CD4-positive, alpha-beta T cell treated with Interleukin-4 for 1 hour (primary cell): Measurements from ENCODE around the gene NDUFS6.

Source experiments
- DNase-seq, 2 donors: peaks; one replicate each; pipeline ENCODE4 v3.0.0-alpha.2; 2020 to 2022

Gene NDUFS6

DNA sequence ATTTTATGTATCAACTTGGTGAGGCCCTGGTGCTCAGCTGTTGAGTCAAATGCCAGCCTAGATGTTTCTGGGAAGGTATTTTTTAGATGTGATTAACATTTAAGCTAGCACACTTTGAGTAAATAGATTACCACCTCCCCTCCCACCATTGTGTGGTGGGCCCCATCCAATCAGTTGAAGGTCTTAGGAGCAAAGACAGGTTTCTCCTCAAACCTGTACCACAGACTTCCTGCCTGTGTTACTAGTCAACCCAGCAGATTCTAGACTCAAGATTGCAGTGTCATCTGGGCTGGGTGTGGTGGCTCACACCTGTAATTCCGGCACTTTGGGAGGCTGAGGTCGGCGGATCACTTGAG, 35.3 kb upstream of the NDUFS6 start:
- DNase-seq = no peak

DNA sequence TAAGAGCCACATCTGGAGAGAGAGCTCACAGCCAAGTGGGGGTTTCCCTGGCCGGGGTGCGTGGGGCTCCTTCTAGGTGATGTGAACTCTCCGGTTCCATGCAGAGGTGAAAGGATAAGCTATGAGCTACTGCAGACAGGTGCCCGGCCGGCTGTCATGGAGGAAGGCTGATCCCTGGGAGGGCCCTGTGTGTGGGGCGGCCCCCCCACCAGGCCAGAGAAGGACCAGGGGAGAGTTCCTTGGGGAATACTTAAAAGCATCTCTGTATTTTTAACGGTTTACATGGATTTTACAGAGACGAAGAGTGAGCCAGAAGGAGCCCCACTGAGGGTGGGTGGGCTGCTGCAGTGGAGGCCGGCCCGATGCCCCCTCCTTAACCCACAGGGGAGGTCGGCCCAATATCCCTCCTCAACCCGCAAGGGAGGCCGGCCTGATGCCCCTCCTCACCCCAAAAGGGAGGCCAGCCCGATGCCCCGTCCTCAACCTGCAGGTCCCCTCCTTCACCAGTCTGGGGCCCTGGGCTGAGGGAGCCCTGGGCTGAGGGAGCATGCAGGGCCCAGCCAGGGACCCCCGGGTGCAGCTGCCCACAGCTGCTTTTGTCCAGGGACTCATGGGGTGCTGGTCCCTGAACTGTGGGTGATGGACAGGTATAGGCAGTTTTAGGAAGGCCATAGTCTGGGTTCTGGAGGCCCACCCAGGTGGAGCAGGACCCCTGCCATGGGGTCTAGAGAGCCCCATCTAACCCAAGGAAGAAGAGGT, 33.5 kb upstream of the NDUFS6 start:
- DNase-seq = no peak

DNA sequence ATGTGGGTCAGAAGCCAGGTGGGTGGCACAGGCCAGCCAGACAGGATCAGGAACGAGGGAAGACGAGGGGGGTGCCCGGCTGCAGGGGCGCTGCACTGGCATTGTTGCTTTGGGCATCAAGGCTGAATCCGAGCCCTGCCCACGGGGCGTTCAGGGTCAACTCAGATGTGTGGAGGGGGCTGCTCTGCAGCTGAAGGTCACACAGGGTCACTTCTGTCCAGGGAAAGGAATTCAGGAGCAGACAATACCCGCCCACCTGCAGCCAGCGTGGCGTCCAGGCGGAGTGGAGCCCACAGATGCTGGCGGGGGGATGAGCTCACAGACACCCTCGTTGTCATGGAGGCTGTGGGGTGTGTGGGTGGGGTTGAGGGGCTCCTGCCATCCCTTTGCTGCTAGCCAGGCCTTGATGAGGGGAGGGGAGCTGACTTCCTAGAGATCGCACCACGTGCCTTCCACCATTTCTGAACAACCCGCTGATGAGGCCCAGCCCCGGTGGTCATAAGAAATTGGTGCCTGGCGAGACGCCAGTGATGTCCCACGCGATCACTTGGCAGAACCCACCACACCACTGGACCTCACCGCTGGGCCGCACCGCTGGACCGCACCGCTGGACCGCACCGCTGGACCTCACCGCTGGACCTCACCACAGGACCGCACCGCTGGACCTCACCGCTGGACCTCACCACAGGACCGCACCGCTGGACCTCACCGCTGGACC, 32.8 kb upstream of the NDUFS6 start:
- no peak for DNase-seq

DNA sequence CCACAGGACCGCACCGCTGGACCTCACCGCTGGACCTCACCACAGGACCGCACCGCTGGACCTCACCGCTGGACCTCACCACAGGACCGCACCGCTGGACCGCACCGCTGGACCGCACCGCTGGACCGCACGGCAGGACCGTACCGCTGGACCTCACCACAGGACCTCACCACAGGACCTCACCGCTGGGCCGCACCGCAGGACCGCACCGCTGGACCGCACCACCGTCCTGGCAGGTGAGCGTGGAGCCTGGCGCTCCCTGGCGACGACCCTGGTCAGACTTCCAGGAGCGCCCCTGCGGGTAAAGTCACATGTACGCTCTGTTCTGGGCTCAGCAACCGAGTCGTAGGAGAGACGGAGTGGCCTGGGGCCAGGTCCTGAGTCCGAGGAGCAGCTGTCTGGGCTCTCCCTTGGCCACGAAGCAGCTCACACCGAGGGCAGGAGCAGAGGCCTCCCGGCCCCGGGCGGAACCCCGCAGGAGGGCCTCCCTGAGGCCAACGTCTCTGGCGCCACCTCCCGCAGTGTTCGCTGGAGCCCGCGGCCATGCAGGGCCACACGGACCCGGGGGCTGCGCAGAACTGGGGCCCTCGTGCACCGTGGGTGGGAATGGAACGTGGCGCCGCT, 32.1 kb upstream of the NDUFS6 start:
- DNase-seq = no peak

DNA sequence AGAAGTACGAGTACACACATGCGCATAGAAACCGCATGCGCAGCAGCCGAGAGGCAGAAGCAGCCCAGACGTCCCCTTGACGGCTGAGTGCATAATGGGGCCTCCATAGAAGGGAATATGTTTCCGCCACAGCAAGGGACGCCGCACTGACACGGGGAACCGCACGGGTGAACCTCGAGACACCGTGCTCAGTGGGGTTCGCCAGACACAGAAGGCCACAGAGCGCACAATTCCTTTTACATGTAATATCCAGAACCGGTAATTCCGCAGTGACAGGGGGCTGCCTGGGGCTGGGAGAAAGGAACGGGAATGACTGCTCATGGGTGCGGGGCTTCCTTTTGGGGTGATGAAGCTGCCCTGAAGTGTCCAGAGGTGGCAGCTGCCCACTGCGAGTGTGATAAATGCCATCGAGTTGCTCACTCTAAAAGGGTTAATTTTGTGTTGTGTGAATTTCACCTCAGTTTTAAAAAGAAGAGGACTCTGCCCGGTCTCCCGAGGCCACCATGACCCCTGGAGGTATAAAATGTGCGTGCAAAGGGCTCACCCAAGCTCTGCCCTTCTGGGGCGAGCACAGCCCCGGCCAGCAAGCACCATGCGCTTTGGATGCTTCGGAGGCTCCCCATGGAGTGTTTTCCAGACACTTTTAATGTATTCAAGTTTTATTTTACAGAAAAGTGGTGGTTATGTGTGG, 31.3 kb upstream of the NDUFS6 start:
- DNase-seq = no peak

DNA sequence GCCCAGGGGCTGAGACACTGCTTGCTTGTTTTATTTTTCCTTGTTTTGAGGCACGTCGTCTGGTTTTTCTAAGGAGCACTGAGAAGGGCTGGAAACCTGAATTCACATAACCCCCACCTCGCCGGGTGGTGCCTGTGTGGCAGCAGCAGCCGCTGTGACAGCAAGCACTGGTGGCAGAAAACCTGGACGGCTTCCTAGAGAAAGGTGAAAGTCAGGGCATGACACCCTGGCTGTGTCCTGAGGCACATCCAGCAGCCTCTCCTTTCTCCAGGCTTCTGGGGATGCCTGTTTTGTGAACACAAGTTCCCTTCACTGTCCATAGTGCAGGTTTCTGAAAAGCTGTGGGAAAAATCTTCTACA, 30.8 kb upstream of the NDUFS6 start:
- no peak for DNase-seq

DNA sequence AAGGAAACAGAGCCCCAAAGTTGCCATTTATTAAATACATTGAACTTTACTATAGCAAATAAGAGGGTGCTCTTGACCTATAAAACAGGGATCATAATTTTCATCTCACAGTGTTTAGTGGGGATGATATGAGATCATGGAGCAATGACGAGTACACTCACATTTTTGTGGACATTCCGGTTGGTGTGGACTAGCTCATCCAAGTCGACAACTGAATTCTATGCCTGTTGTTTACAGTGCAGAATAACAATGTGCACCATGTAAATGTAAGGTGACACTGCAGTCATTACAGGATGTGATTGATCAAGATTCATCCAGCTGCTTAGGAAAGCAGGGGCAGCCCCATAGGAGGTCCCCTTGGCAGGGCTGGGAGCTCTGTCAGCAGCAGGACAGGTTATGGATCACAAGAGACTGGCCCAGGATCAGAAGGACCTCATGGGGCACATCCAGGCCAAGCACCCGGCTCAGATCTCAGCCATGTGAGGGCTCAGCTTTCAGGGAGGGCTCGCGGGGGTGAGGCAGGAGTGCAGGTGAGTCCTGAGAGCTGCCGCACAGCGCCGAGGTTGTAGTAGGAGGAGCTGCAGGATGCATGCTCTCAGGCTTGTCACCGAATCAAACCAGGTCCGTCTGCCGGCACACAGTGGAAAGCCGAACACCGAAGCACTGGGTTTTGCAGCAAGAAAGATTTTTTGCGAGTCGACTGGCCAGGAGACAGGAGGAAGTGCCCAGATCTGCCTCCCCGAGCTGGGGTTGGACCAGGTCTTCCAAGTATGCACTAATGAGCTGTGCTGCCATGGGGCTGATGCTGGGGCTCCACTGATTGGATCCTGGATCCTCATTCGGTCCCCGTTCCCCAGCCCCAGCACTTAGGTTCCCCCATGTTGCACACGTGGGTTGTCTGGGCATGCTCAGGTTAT, 29.8 kb upstream of the NDUFS6 start:
- no peak for DNase-seq

DNA sequence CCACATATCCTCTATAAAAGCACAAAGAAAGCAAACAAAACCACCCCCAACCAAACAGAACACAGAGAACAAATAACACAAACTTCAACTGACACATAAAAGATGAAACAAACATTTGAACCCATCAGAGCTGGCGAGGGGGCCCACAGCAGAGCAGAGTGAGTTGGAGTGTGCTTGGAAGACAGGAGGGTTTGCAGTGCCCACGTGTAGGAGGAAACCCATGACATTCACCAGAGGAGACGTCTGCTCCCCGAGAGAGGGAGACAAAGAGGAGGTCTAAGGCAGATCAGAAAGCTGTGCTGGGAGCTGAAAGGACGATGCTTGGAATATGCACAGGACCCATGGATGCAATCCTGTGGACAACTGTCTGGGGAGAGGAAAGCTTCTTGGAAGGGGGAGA, 28.6 kb upstream of the NDUFS6 start:
- DNase-seq = no peak

DNA sequence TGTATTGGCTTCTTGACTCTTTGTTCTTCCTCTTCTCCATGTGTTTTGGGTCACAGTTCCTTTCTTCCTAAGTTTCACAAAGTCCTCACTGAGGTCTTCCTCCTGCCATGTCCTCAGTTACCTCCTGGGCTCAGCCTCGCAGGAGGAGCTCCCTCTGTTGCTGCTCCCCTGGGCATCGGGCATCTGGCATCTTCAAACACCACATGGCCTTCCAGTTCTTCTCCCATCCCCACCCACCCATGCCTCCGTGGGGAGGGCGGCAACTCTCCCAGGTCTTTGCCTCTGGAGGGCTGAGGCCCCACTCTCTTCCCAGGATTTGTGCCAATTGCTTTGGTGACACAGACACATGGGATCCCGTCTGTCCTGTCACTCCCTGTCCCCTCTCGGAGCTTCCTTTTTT, 24.4 kb upstream of the NDUFS6 start:
- DNase-seq = no peak

DNA sequence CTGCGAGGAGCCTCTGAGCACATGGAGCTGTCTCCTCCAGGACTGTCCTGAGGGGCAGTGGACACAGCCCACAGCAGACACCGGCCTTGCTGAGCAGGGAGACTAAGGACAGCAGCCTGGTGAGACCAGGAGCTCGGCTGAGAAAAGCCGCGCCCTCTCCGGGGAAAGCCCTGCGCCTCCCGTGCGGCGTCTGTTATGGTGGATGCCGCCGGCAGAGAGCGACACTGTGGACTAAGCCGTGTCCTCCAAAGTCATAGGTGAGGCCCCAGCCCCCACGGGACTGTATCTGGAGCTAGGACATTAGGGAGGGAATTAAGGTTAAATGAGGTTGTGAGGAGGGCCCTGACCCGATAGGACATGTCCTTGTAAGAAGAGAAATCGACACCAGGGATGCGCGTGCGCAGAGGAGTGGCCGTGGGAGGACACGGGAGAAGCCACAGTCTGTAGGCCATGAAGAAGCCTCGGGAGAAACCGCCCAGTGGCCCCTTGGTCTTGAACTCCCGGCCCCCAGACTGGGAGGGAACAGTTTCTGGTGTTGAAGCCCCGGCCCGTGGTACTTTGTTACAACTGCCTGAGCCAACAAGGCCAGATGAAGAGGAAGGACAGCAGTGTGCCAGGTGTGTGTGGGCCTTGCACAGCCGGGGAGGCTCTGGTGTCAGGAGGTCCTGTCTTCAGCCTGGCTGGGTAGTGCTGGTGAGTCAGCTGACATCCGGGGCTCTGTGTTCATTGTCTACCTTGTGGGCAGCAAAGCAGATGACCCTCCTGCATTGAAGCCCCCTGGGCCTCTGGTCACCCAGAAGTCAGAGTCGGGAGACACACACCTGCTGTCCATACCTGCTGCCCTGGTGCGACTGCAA, 23.7 kb upstream of the NDUFS6 start:
- no peak for DNase-seq

DNA sequence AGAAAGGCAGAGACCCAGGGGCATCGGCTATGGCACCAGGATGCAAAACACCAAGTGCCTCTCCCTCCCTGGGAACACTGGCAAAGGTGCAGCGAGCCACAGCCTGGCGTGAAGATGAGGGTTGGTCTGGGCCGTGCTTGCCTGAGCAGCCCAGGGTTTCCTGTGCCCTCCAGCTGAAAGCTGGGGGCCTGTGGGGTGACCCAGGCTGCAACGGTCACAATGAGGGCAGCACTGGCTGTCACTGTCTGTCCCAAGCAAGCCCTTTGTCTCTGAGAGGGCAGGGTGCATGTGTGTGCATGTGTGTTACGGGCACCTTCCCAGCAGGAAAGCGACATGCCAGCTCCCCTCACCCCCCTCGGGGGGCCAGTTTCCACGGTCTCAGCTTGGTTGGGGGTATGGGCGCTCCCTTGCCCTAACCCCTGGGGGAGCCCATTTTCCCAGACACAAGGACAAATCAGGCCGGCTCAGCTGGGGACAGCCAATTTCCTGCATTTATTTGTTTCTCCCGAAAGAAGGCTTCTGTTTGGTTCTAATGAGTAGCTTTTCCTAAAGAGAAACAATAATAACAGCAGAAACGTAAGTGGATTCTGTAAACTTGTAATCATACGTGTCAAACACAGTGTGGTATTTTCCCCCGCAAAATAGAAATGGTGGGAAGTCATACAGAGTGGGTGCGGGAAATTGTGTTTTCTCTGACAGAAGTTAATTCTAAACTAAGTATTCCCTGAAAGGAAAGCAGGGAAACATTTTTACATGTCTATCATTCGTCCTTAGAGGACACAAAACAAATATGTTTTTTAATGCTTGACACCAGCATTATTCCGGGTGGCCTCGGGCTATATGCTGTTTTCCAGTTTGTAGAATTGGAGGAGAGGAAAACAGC, 22.8 kb upstream of the NDUFS6 start:
- DNase-seq = no peak

DNA sequence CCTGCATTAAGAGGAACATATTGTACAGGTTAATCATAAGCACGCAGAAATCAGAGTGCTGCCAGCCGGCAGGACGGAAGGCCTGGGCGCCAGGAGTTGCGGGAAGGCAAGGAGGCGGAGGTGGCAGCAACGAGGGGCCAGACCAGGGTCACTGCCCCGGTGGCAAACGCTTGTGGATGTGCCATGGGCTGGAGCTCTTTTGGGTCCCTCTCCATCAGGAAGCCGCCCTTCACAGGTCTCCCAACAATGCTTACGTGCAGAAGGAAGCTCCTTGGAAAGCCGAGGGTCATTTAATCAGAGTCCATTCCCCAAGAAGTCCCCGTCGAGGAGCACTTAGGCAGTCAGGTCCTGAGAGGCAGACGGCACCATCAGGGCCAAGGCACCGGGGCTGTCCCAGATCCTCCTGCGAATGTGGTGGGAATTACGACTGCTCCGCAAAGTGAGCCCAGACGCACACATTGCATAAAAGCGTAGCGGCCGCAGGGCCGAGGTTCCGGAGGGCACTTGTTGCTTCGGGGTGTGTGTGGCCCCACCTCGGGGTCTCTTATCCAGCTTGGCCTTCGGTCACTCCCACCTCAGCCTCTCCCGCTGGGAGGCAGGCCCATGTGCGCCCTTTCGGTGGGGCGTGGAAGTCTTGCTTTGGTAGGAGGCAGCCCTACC, 22.1 kb upstream of the NDUFS6 start:
- DNase-seq = no peak

DNA sequence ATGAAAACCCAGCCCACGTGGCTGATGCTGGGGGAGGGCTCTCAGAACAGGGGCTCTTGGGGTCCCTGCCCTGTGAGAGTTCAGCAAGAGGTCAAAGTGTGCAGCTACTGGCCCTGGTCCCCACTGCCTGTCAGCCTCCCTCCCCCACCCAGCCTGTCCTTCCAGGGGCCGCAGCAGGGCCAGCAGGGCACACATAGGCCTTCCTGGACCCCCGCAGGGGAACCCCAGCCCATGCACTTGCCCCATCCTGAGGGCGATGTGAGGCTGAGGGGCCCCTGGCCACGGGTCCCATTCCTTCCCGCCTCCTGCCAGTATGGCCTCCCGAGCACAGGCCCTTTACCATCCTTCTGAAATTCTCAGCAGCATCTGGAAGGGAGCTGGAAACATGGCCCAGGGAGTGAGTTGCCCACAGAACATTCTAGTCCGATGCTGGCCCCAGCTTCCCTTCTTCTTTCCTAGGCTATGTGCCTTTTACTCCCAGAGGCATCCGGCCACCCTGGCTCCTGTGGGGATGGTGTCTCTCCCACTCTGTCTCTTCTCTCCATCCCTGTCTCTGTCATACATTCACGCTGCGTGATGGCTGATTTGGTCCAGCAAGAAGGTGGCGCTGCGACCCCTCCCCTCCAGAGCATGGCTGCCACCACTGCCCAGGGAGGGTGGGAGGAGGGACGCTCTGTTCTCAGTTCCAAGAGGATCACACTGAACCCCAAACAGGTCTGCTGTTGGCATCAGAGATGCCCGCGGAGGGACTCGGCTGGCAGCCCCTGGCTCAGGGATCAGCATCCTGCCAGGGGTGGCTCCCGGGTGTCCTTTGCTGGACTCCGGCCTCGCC, 21.2 kb upstream of the NDUFS6 start:
- DNase-seq = no peak

DNA sequence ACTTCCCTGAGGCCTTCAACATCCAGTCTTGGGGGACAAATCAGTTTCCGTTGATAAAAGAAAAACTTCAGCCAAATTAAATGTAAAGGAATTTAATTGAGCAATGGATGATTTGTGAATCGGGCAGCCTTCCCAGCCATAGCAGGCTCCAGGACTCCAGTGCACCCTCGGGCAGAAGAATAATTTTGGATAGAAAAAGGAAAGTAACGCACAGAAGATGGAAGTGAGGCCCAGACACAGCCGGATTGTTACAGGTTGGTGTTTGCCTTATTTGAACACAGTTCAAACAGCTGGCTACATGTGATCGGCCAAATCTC, 20.6 kb upstream of the NDUFS6 start:
- no peak for DNase-seq

DNA sequence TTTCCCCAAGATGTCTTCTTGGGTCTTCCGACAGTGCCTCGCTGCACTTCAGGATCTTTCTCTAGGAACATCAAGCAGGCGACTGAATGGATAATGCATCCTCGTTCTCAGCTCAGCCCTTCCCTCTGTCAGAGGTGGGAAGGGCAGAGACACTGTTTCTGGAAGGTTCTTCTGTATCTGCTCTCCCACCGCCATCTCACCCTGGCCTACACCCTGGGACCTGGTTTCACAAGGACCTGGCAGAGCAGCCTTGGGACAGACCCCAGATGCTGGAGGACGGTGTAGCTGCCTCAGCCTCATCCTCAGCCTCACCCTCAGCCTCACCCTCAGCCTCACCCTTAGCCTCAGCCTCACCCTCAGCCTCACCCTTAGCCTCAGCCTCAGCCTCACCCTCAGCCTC, 20.1 kb upstream of the NDUFS6 start:
- DNase-seq = no peak

DNA sequence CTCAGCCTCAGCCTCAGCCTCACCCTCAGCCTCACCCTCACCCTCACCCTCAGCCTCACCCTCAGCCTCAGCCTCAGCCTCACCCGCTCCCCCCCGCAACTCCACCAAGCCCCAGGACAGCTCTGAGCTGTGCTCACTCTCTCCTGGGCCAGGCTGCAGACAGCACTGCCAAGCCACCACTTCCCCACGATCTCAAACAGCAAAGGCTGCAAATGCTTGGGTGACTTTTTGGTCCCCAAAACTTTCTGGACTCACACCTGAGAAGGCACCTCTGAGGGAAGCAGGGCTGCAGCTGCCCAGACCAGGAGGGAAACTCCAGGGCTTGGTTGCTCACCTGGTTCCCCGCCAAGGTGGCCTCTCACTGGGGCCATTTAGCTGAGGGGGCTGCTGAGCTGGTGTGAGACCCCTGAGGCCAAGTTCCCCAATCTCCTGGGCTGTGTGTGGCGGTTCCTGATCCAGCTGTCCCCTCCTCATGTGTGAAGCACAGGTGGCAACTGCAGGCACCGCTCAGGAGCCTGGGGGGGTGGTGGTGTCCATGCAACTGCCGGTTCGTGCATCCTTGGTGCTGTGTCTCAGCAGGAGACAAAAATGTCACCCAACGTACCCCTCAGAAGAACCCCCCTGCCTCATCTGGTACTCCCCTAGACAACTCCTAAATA, 19.4 kb upstream of the NDUFS6 start:
- DNase-seq = no peak

DNA sequence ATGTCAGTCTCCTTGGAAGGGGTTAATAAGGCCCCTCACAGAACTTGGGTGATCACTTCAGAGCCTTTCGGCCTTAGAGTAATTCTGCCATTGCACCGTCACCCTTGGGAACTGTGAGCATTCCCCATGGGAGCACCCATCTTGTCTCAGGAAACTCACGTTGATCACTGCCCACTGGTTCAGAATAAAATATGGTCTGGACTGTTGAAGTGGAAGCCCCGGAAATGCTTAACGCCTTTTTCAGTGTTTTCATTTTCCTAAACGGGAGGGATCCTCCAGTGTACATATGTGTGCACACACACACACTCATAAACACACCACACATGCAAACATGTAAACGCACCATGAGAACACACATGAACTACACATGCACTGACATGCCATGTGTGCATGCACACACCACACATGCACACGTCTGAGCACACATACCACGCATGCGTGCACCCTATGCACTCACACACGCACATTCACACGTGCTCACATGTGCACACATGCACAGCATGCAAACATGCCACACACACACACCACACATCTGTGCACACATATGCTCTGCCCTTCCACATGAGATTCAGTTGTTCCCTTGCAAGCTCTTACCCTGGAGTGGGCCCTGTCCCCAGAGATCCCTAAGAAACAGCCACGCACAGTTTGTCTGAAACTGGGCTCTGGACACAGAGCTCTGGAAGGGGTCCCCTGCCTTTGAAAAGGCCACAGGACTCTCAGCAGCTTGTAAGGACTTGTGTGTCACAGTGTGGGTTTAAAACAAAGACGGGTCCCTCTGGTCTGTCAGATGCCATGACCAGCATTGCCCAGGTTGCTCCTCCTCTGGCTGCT, 18.6 kb upstream of the NDUFS6 start:
- DNase-seq = no peak

DNA sequence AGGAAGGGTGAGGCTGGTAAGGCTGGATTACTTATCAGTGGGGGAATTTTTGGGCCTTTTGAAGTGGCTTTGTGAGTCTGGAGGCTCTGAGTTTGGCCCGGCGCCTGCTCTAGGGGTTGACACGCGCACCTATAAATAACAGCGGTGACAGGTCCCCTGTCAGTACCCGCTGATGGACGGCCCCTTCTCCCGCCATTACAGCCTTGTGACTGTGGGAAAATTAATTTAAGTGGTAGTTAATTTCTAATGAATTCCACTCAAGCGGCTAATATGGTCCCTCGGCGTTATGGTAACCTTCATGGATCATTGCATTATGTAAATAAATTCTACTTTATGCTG, 18.0 kb upstream of the NDUFS6 start:
- no peak for DNase-seq
